Measurements from ENCODE around the gene ESYT3.

DNA sequence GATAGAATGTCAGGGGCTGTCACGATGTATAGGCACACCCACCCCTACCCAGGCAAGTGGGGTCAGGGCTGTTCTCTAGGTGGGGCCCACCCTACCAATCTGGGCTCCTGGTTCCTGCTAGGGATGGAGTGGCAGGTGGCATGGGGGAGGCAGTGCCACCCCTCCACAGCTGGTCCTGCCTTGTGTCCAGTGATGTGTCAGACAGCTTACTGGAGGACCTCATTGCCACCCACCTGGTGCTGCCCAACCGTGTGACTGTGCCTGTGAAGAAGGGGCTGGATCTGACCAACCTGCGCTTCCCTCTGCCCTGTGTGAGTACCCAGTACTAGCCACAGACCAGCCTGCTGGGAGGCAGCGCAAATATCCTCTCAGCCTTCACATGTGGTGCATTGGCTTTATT, 27.5 kb downstream of the ESYT3 start:
- TF ChIP-seq, protein P1, sequence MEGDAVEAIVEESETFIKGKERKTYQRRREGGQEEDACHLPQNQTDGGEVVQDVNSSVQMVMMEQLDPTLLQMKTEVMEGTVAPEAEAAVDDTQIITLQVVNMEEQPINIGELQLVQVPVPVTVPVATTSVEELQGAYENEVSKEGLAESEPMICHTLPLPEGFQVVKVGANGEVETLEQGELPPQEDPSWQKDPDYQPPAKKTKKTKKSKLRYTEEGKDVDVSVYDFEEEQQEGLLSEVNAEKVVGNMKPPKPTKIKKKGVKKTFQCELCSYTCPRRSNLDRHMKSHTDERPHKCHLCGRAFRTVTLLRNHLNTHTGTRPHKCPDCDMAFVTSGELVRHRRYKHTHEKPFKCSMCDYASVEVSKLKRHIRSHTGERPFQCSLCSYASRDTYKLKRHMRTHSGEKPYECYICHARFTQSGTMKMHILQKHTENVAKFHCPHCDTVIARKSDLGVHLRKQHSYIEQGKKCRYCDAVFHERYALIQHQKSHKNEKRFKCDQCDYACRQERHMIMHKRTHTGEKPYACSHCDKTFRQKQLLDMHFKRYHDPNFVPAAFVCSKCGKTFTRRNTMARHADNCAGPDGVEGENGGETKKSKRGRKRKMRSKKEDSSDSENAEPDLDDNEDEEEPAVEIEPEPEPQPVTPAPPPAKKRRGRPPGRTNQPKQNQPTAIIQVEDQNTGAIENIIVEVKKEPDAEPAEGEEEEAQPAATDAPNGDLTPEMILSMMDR (IDR thresholded peaks at IDR 0.05) = no peak
- TF ChIP-seq POLR2AphosphoS5 (IDR thresholded peaks at IDR 0.05) (no peak), POLR2A (IDR thresholded peaks at IDR 0.05) (no peak)
